AG09319 (cell line): ENCODE results near the gene PCNX3.

Experiments used
- DNase-seq: peaks from one replicate; pipeline ENCODE4 v3.0.0-alpha.2; 2010; ENCODE audit warnings: low read depth; ENCODE audit errors: extremely low read depth
- CTCF ChIP-seq: IDR thresholded peaks from 2 replicates; pipeline ENCODE4 v1.5.1; 2011; ENCODE audit warnings: low read depth, mild to moderate bottlenecking, inconsistent platforms, low read length, moderate library complexity

Gene PCNX3

GRCh38 chr11:65577756-65578109 lies 37.8 kb upstream of the PCNX3 start:
- no peak for TF ChIP-seq CTCF
- no peak for DNase-seq

- DNase-seq: no peak
- TF ChIP-seq CTCF: no peak
Observed at GRCh38 chr11:65578134-65578533, 37.4 kb upstream of the PCNX3 start.

GRCh38 chr11:65578667-65579066 lies 36.9 kb upstream of the PCNX3 start:
- DNase-seq: no peak
- no peak for TF ChIP-seq CTCF

GRCh38 chr11:65579291-65579690 lies 36.3 kb upstream of the PCNX3 start:
- no peak for DNase-seq
- TF ChIP-seq CTCF: no peak

- no peak for DNase-seq
Observed at GRCh38 chr11:65580031-65580692, 35.4 kb upstream of the PCNX3 start.

GRCh38 chr11:65580756-65581155 lies 34.8 kb upstream of the PCNX3 start:
- no peak for TF ChIP-seq CTCF
- DNase-seq: no peak

More at GRCh38 chr11:65580031-65580692, 35.4 kb upstream of the PCNX3 start:
- TF ChIP-seq CTCF: no peak

GRCh38 chr11:65581928-65582327 lies 33.6 kb upstream of the PCNX3 start:
- DNase-seq: no peak
- TF ChIP-seq CTCF: no peak
